Measurements from ENCODE around the gene CCDC182.

GRCh38 chr17:57707892-57708291 lies 37.2 kb downstream of the CCDC182 start:
- TF ChIP-seq, protein P1, sequence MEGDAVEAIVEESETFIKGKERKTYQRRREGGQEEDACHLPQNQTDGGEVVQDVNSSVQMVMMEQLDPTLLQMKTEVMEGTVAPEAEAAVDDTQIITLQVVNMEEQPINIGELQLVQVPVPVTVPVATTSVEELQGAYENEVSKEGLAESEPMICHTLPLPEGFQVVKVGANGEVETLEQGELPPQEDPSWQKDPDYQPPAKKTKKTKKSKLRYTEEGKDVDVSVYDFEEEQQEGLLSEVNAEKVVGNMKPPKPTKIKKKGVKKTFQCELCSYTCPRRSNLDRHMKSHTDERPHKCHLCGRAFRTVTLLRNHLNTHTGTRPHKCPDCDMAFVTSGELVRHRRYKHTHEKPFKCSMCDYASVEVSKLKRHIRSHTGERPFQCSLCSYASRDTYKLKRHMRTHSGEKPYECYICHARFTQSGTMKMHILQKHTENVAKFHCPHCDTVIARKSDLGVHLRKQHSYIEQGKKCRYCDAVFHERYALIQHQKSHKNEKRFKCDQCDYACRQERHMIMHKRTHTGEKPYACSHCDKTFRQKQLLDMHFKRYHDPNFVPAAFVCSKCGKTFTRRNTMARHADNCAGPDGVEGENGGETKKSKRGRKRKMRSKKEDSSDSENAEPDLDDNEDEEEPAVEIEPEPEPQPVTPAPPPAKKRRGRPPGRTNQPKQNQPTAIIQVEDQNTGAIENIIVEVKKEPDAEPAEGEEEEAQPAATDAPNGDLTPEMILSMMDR (IDR thresholded peaks at IDR 0.05): no peak
- no peak for TF ChIP-seq POLR2A (IDR thresholded peaks at IDR 0.05)

Measured in stomach (tissue), 4 donors.